ENCODE data around the gene PCBP3. TPM values are rescaled to one million over a fixed set of nuclear protein-coding genes. Genes with fewer than 3 reads are reported as not detected.

The PCBP3 gene
- total and polyA plus RNA-seq, 2 of the 8 experiments (the other 6 are each of a cell fraction or from before 2014, with no cell fraction given): 3.5 to 6.3 TPM

DNA sequence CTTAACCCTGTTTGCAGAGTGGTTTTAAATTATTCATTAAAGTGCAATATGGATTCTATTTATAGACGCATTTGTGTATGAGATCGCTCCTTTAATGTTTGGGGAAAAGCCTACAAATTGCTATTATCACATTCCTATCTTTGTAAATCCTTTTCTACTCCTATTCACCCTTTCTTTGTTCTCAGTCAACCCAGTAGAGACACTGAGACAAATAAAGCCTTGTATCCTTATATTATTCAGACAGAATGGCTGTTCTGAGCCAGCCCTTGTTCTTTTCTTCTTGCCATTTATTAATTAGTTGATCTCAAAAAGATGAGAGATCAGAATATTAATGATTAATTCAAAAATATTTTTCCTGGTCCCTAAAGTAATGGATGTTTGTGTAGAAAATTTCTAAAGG lies 8.4 kb downstream of the PCBP3 start:
- CTCF ChIA-PET (ENCODE audit: partially characterized antibody): interaction anchor here (1.8 kb wide), 1 partner anchor 16 kb away, joined by 5 read pairs; no protein-coding TSS in a partner anchor
- Histone ChIP-seq H2BK12ac (ENCODE audit: low read depth, low read length) (no peak overlapping the region), H2AK5ac (ENCODE audit: low read depth, low read length) (no peak overlapping the region), H3K36me3 (ENCODE audit: control insufficient read depth in 2 of 4, insufficient read depth in 4 of 4, low read length in 3 of 4) (no peaks in the 10 kb centered on the region), H3K4me2 (ENCODE audit: insufficient read depth in 1 of 2, low read depth in 2 of 2, low read length in 2 of 2) (no peak overlapping the region), H2BK15ac (ENCODE audit: low read length) (no peak overlapping the region), H4K91ac (replicated peaks; ENCODE audit: insufficient read length, low read length) (no peak overlapping the region), H4K5ac (ENCODE audit: insufficient read length, low read depth, low read length) (no peak overlapping the region), H3K27me3 (replicated peaks in 1 of 4; ENCODE audit: control insufficient read depth in 3 of 4, extremely low read depth in 1 of 4, insufficient read depth in 3 of 4, low read length in 3 of 4) (no peaks in the 10 kb centered on the region), H2BK20ac (ENCODE audit: low read length) (no peak overlapping the region), H2AFZ (ENCODE audit: low read length) (no peak overlapping the region), H3K56ac (replicated peaks; ENCODE audit: insufficient read length, low read depth, low read length) (no peak overlapping the region), H3K4me3 (ENCODE audit: extremely low read depth in 1 of 4, insufficient read depth in 2 of 4, low read depth in 3 of 4, low read length in 4 of 4) (no peak overlapping the region), H3K23ac (ENCODE audit: insufficient read length) (no peak overlapping the region), H3K23me2 (ENCODE audit: low read depth, low read length) (peaks cover 3% of the 10 kb centered on the region; the same call in 1 of the 2 replicates), H2BK120ac (replicated peaks; ENCODE audit: low read depth, low read length) (no peak overlapping the region), H2BK5ac (ENCODE audit: low read depth, low read length) (no peak overlapping the region), H4K20me1 (replicated peaks in 1 of 2; ENCODE audit: control insufficient read depth in 1 of 2, insufficient read depth in 2 of 2, low read length in 2 of 2) (peaks cover 0 to 3% of the 10 kb centered on the region in 2 experiments), H3K79me2 (ENCODE audit: control insufficient read depth in 1 of 2, insufficient read depth in 2 of 2, low read length in 2 of 2) (peaks cover 0 to 2% of the 10 kb centered on the region in 2 experiments; a peak in 1 of 4 replicates), H3K18ac (ENCODE audit: extremely low read depth, low read length) (no peak overlapping the region), H4K8ac (ENCODE audit: extremely low read depth, insufficient read depth, low read length) (no peak overlapping the region), H3K4ac (replicated peaks; ENCODE audit: insufficient read length, low read depth, low read length) (no peak overlapping the region), H3K27ac (ENCODE audit: low read depth, low read length) (no peak overlapping the region), H3K79me1 (ENCODE audit: low read depth, low read length) (no peaks in the 10 kb centered on the region), H3K14ac (ENCODE audit: insufficient read length) (no peak overlapping the region), H3K4me1 (replicated peaks in 1 of 4; ENCODE audit: control insufficient read depth in 3 of 4, insufficient read depth in 4 of 4, low read length in 3 of 4) (no peaks in the 10 kb centered on the region), H3K9me3 (ENCODE audit: insufficient read depth in 2 of 2, low read depth in 1 of 2, low read length in 1 of 2) (no peaks in the 10 kb centered on the region), H3K9ac (replicated peaks in 1 of 4; ENCODE audit: extremely low read depth in 1 of 4, low read depth in 3 of 4, low read length in 3 of 4) (no peak overlapping the region)
- 92% methylated on average over 2 of the region's 2 CpGs; no CpG with 5 or more reads in 1 of the 2 experiments for WGBS, 2 experiments (ENCODE audit: extremely low coverage in 1 of 2, insufficient coverage in 1 of 2, insufficient read length in 1 of 2, insufficient replicate concordance in 2 of 2, low coverage in 1 of 2, low lambda C conversion rate in 2 of 2, missing lambda C conversion rate in 1 of 2)
- POLR2A ChIA-PET (ENCODE audit: partially characterized antibody): no interaction called here
- DNase-seq (ENCODE audit: low read depth in 1 of 2, low spot score in 2 of 2): no peak
- TF ChIP-seq SP4 (IDR thresholded peaks at IDR 0.05; ENCODE audit: low read length): no peak
- no peak for TF ChIP-seq SP1 (IDR thresholded peaks at IDR 0.05; ENCODE audit: low read depth, low read length)
- no peak for FAIRE-seq
